SK-N-DZ (cell line): ENCODE measurements around the gene DNM1.
"Not testable (repeated sequence)": the region's sequence is repeated elsewhere in the genome, so short reads cannot be mapped to it uniquely, and the experiment has no call there.

ENCODE experiments used
- DNase-seq: peaks from one replicate; pipeline ENCODE4 v3.0.0-alpha.2; 2015; ENCODE audit warnings: low spot score

DNM1 gene

DNA sequence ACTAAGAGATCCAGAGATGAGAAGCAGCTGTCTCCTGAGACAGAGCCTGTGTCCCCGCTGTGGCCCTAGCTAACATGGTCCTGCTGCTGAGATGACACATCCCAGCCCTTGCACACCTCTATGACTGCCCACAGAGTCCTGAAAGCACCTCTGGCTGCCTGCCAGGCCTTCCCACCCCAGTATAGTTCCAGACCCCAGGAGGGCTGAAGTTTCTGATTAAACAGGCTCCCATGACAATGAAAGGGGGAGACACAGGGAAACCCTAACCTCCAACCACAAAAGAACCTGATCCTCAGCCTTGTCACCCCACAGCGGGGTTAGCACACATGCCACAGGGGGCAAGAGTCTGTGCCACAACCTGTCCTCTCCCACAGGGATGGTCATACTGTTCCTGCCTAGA lies 27.5 kb upstream of the DNM1 start:
- no peak for DNase-seq

DNA sequence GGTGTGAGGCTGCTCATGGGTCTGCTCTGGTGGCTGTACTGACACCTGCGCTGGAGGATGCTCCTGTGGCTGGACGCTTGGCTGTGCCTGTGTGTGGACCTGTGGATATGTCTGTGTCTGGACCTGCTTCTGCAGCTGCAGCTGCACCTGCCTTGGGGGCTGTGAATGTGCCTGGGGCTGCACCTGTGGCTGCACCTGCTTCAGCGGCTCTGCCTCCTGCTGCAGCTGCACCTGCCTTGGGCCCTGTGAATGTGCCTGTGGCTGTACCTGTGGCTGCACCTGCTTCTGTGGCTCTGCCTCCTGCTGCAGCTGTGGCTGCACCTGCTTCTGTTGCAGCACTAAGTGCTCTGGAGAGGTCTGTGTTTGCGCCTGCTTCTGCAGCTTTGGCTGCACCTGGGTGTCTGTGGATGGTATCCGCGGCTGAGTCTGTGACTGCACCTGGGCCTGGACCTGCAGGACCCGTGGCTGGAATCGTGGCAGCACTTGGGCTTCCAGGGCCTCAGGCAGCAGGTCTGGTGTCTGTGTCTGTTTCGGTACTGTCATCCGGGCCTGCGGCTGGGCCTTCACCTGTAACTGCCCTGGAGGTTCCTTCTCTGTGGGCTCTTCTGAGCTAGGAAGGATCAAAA lies 24.3 kb upstream of the DNM1 start:
- DNase-seq: no peak

DNA sequence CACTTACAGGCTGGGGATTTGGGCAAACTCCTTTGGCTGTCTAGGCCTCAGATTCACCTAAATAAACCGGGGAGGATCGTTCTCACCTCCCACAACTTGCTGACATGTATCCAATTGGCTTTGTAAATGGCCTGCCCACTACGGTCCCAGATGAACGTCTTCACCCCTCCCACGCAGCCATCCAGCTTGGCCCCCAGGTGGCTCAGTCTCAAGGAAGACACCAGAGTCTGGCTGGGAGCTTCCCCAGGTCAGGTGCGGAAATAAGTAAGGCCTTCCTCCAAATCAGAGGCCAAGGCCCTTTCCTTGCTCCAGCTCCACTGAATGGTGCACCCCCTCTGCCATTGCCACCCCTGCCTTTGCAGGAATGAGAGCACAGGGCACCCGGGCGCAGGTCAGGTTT lies 23.2 kb upstream of the DNM1 start:
- DNase-seq: no peak

DNA sequence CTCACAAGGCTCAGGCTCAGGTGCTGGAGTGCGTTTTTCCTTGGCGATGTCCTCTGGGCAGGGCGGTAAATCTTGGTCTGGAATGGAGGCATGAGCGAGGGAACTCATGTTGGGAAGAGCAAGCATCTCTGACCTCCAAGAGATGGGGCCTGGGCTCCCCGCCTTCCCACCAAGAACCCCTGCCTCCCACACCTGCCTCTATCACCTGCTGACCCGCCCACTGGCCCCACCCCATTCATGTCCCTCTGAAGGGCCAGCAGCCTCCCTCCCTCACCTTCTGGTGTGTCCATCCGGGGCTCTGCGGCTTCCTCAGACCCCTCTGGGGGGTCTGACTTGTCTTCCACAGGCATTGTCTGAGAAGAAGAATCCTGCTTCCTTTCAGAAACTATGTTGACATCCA lies 22.7 kb upstream of the DNM1 start:
- DNase-seq: no peak

DNA sequence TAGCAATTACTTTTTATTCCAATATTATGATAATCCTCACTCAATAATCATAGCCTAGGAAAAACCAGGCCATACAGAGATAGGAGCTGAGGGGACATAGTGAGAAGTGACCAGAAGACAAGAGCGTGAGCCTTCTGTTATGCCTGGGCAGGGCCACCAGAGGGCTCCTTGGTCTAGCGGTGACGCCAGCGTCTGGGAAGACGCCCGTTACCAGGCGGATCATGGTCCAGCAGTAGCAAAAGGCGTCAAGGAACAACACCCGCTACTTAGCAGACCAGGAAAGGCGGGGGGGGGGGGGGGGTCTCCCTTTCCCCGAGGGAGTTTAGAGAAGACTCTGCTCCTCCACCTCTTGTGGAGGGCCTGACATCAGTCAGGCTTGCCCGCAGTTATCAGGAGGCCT lies 21.7 kb upstream of the DNM1 start:
- not testable (repeated sequence) for DNase-seq

DNA sequence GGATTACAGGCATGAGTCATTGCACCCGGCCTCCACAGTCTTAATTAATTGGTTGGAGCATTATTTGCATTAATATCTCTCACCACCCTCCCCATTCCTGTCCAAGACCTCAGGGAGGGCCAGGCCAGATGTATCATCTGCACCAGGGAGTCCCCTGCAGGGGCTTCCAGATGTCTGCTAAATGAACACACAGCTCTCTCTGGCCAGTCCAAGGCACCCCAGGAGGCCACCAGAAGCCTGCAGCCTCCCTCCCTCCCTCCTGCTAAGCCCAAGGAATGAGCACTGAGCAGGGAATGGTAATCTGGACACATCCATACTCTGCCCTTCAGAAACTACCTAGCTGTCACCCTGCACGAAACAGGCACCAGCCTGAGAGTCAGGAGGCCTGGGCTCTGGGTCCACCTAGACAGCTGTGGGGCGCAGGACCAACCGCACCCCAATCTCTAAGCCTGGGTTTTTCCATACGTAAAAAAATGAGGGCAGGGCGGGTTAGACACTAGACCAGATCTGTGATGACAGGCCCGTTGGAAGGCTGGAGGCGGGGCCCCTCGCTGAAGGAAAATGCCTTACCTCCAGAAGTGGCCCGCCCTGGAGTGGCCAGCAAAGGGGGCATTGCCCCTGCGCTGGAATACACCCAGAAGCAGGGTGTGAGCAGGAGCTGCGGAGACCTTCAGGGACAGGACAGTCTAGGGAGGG lies 20.1 kb upstream of the DNM1 start:
- DNase-seq: no peak

DNA sequence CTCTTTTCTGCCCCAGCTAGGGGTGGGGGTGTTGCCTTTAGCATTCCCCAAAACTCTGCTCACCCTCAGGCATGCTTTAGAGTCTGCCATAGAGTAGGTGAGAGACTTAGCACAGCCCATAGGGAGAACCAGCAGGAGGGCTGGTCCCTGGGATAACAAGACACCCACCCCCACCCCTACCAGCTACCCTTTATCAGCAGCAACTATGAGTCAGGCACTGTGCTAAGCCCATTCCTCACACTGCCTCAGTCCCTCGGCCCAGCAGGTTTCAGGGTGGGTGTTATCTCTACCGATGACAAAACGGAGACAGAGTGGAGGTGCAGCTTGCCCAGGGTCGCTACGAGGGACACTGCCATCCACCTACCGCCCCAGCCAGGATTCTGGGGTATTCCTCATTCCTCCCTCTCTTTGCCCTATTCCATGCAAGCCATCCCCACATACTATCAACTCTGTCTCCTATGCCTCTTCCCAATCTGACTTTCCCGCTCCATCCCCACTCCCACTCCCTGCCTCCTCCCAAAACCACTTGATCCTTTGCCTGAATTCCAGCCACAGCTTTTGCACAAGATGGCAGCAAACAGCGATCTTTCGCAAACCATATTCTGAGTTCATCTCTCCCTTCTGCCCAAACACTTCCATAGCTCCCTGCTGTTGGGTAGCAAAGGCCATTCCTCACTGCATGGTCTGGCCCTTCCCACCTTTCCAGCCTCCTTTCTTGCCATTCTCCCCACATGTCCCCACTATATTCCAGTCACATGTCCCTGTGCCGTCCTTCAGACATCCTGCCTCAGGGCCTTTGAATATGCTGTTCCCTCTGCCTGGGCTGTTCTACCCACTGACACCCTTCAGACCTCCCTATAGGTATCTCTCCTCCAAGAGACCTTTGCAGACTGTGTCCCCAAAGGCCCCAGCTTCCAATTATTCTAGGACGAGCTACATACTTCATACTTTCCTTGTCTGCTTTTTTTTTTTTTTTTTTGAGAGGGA lies 16.9 kb upstream of the DNM1 start:
- no peak for DNase-seq

DNA sequence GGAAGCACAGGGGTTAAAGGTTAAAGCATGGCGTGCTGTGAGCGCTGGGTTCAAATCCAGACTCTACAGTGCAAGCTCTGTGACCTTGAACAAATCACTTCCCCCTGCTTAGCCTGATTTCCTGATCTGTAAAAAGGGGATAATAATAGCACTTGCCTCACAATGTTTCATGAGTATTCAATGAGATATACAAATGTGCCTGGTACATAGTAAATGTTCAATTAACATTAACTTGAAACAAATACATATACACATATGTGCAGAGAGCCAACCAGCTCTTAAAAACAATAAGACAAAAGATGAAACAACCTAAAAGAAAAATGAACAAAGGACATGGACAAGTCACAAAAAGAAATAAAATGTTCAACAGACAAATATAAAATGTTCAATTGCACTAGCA lies 15.8 kb upstream of the DNM1 start:
- no peak for DNase-seq

DNA sequence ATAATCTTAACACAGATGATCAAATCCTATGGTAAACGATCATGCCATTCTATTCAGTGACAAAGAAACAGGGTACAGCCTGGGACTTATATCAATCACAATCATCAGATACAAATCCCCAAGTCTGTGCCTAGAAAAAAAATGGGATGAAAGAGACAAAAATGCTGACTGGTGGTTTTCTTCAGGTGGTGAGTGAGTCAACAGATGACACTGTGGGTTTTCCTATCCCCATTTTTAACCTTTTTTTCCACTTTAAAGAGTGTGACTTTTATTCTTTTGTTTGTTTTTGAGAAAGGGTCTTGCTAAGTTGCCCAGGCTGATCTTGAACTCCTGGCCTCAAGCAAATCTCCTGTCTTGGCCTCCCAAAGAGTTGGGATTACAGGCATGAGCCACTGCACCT lies 15.0 kb upstream of the DNM1 start:
- DNase-seq: no peak

DNA sequence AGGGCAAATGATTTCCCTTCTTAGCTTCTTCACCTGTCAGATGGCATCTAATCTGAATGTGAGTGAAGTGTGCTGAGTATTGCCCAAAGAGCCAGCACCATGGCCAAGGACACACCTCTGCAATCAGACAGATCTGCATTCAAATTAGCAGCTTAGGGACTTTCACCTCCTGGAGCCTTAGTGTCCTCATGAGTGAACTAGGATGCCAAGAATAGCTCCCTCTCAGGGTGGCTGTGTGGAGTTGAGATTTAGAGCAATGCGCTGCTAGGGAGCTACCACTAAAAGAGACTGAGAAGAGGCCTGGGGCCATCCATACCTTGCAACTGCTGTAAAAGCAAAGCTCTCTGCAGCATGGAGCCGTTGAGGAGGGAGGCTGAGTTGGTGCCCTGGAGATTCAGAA lies 13.2 kb upstream of the DNM1 start:
- DNase-seq: no peak

DNA sequence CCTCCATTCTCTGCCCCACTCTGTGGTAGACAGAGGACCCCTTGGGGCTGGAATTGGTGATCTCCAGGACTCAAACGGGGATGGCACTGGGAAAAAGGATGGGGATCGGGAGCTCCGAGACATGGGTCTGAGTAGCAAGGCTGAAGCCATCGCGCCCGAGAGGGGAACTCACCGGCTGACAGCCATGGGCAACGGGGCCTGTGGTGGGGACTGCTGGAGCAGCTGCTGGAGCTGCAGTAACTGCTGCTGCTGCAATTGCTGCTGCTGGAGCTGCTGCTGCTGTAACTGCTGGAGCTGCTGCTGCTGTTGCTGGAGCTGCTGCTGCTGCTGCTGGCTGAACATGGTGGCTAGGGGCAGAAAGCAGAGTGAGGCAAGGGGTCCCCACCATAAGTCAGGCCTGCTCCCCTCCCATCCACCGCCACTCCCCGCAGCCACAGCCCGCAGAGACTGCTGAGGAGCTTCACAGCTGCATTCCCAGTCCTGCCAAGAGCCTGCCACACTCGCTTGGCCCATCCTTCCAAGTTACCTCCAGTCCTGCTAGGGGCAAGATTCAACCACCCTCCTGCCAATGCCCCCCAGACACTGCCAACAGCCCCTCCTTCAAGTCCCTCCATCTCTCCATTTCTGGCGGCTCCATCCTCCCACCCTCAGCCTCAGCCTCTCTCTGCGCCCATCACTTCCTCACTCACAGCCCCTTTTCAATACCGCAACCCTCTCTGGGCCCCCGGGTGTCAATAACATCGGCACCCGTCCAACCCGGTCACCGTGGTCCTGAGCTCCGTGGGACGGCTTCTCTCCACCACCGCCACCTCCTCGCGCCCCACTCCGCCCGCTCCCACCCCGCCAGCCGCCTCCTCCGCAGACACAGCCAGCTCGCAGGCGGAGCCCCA lies 12.4 kb upstream of the DNM1 start:
- DNase-seq: no peak

DNA sequence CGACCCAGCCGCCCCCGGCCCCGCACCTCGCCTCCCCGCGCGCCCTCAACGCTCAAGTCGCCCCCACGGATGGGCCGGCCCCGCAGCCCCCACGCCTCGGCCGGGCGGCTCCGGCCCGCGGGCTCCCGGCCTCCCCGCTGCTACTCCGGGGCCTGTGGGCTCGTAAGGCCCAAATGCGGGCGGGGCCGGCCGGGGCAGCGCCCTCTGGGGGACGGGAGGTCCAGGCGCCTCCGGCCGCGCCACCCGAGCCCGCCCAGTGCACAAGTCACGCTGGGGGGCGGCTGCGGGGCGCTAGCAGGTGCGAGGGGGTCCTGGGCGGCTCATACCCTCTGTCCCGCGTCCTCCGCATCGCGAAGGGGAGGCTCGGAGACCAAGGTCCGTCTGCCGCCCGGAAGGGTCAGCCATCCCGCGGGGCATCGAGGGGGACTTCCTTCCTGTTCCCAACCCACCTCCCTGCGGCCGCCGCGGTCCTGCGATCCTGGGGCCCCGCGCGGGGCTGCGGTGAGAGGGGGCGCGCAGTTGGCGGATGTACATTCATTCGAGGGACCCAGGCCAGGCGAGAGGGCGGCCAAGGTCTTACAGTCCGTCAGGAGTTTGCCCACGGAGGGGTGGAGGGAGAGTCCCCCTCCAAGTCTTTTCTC lies 11.7 kb upstream of the DNM1 start, which contains the start of gene CIZ1:
CIZ1 (minus strand) TSS at position 167 of the 641 bp plus-strand sequence. CDS start 715 bp downstream, outside the sequence.
- DNase-seq: peak; percentile 80

DNA sequence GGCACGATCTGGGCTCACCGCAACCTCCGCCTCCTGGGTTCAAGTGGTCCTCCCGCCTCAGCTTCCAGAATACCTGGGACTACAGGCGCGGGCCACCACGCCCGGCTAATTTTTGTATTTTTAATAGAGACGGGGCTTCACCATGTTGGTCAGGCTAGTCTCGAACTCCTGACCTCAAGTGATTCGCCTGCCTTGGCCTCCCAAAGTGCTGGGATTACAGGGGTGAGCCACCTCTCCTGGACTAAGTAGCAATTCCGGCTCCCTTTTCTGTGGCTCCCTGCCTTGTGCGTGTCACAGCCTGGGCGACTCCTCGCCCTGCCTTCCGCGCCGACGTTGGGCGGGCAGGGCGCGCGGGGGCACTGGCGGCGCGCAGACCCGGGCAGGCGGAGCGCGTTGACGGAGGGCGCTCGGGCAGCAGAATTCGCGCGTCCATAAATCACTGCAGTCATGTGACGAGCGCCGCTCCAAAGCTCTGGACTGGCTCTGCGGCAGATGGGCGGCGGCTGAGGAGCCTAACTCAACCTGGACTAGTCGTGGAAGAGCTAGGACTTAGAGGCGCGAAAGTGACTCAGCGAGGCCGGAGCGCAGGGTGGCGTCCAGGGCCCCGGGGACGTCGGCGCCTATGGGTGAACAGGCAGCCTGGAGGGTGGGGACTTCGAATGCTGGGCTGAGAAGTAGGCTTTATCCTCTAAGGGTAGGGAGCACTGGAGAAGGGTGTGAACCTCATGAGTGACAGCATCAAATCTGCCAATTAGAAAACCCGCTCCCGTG lies 10.4 kb upstream of the DNM1 start:
- peak; percentile 88 for DNase-seq

DNA sequence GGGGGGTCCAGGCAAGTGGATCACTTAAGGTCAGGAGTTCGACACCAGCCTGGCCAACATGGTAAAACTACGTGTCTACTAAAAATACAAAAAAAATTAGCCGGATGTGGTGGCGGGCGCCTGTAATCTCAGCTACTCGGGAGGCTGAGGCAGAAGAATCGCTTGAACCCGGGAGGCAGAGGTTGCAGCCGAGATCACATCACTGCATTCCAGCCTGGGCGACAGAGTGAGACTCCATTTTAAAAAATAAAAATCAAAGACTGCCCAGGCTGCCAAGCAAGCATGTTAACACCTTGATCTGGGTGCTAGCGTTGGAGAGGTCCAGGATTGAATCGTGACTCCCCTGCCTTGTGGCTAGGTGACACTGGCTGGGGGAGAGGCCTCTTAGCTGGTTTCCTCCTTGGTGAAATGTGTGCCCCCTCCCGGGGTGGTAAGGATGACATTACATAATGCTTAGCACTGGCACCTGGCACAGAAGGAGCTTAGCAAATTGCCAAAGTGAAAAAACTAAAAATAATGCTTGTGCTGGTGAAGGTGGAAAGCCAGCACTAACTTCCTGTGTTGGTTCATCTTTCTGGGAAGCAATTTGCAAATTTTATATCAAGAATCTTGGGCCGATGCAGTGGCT lies 9.6 kb upstream of the DNM1 start:
- DNase-seq: no peak

DNA sequence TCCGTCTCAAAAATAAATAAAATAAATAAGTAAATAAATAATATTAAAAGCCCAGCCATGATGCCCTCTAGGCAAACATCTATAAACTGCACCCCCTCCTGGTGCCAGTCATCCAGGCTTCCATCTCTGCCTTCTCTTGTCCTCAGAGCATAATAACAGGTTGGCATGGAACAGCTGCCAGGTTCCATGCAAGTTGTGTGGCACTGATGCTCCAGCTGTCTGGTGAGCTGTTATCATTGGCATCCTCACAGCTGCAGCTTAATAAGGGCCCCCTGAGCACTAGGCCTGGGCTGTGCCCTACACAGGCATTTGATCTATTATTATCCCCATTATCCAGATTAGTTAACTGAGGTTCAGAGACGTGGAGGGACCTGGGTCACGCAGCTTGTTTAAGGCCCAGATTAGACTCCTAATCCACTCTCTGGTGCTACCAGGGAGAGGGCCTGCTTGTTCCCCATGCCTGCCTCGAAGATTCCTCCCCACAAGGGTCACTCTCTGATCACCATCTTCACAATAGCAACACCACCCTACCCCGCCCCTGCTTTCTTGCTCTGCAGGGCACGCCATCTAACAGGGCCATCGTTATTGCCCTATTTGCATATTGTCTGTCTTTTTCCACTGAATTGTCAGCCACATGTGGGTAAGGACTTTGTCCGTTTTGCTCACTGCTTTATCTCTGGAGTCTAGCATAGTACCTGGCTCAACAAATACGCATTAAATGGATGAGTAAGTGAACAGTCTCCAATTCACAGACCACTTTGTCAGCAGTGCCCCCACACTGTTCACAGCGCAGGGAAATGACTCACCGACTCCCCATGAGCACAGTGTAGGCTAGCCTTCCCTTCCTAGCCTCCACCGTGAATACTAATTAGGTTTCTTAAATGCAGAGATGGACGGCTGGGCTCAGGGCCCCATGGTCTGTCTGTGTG lies 1.5 kb upstream of the DNM1 start:
- no peak for DNase-seq

DNA sequence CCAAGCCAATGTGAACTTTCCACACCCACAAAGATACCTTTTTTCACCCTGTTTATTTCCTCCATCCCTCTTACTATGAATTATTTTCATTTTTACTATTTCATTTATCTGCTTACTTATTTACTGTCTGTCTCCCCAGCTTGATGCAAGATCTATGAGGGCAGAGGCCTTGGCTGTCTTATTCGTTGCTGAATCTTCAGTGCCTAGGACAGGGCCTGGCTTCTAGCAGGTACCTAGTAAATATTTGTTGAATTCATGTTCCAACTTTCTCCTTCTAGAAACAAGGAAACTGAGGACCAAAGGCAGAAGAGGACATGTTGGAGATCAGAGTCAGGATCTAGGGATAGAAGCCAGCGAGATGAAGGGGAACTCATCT lies 543 bp upstream of the DNM1 start:
- no peak for DNase-seq

DNA sequence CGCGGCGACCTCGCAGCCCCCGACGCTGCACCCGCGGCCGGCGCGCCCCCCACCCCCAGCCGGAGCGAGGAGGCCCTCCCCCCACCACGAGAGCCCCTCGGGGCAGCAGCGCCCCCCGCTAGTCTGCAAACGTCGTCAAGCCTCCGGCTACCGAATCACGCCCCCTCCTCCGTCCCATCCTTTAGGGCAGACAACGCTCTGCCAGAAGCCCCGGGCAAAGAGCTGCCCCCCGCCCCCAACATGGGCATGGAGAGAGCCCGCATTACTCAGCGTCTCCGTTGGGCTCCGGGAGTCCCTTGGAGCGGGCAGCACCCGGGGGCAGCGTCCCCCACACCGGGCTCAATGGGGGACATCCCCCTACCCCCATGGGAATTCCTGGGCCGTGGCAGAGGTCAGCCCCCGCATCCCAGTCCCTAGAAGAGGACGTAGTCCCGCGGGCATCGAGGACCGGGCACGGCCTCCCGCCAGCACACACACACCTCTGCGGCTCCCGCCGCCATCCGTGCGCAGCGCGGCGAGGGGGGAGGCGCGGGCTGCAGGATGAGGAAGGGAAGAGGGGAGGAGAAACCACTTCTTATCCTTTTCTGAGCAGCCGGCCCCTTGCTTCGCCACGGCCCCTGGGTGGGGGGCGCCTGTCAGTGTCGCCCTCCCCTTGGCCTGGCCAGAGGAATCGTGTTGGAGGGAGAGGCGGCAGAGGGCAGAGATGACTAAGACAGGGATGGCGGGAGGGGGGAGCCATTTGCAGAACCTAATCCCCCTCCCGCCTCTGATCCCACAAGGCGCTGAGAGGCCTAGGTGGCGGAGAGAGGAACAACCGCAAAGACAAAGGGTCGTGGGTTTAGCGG lies 750 bp downstream of the DNM1 start:
- peak; percentile 71 for DNase-seq

DNA sequence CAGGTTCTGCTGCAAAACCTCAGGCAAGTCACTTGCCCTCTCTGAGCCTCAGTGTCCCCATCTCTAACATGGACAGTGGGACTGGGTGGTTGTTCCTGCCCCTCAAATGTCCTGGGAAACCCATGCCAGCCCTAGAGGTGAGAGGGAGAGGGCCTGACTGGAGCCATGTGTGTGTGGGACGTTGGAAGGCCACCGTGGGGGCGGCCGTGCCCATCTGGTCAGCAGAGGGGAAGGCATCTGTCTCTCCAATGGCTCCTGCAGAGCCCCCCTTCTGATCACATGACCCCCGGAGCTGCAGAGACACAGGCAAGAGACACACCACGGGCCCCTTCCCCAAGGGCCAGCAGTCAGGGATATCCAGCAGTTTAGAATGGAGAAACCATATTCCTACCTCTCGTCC lies 1.7 kb downstream of the DNM1 start:
- DNase-seq: no peak
